Sigmoid colon (tissue), 7 donors: ENCODE results near the gene BNIP3. TPM values are rescaled to one million over a fixed set of nuclear protein-coding genes. Genes with fewer than 3 reads are reported as not detected.
A peak's percentile ranks its signal among the peaks of the same experiment; 100 is the strongest.
"Not testable (repeated sequence)": the region's sequence is repeated elsewhere in the genome, so short reads cannot be mapped to it uniquely, and the experiment has no call there.

Experiments used
- DNase-seq: peaks from one replicate; pipeline ENCODE4 v3.0.0-alpha.2; 2019
- H3K27ac ChIP-seq, 4 donors: fragments of 200-600 bp; sonication (generic); one replicate each; pipeline ENCODE4 v1.5.1; 2016 to 2019; ENCODE audit warnings: mild to moderate bottlenecking in 1 of 4
- H3K27me3 ChIP-seq, 3 donors: fragments of 200-600 bp; sonication (generic); one replicate each; pipeline ENCODE4 v1.5.1; 2019; ENCODE audit warnings: mild to moderate bottlenecking in 1 of 3
- H3K36me3 ChIP-seq, 4 donors: fragments of 200-600 bp; sonication (generic); one replicate each; pipeline ENCODE4 v1.5.1; 2016 to 2019
- H3K4me1 ChIP-seq, 4 donors: fragments of 200-600 bp; sonication (generic); one replicate each; pipeline ENCODE4 v1.5.1; 2017 to 2019
- H3K4me3 ChIP-seq, 4 donors: fragments of 200-600 bp; sonication (generic); one replicate each; pipeline ENCODE4 v1.5.1; 2017 to 2019; ENCODE audit warnings: mild to moderate bottlenecking in 2 of 4, moderate library complexity in 1 of 4
- H3K9me3 ChIP-seq, 4 donors: fragments of 200-600 bp in 3 of 4; sonication (generic) in 3 of 4; one replicate each; pipeline versions ENCODE4 v1.5.1 to v1.6.1; 2013 to 2019
- EP300 ChIP-seq, 4 donors: sonication (generic); formaldehyde crosslinking; IDR thresholded peaks; one replicate each; pipeline ENCODE4 v1.6.1; 2017; ENCODE audit warnings: antibody characterized with exemption in 4 of 4
- POLR2A ChIP-seq, 2 donors: fragments of 450-650 bp; IDR thresholded peaks; one replicate each; pipeline ENCODE4 v1.6.1; 2016; ENCODE audit warnings: antibody characterized with exemption in 2 of 2, mild to moderate bottlenecking in 2 of 2, moderate library complexity in 2 of 2
- POLR2AphosphoS5 ChIP-seq, 4 donors: sonication (generic); formaldehyde crosslinking; IDR thresholded peaks; one replicate each; pipeline ENCODE4 v1.6.1; 2017; ENCODE audit warnings: antibody characterized with exemption in 4 of 4
- WGBS, 2 donors: extraction: QIAGEN DNeasy Blood & Tissue Kit; methylation state at CpG; one replicate each; pipeline ENCODE4 v1.1.7; 2013; 5-methylcytosine and 5-hydroxymethylcytosine counted together
- intact Hi-C: fragments of 100-400 bp; cut with DNase I; formaldehyde crosslinking; loops from one replicate; pipeline ENCODE4 v1.15.1; 2023
- polyA plus RNA-seq, 3 donors: library from polyadenylated mRNA; stranded (reverse); fragments of 200-250 nt; gene quantifications; one replicate each; pipeline ENCODE4 v1.2.3, GENCODE V29; 2013
- total RNA-seq, 4 donors: library from RNA; depleted of rRNA; stranded (reverse); fragments of >200 nt; gene quantifications; one replicate each; pipeline ENCODE4 v1.1.0, GENCODE V29; 2016
- TF ChIP-seq, protein P1 (sequence below), 4 experiments: fragments of 450-650 bp in 3 of 4; fragments of 200-600 bp in 1 of 4; IDR thresholded peaks; one replicate each; pipeline ENCODE4 v1.5.1; 2016 to 2019; ENCODE audit warnings: antibody characterized with exemption in 4 of 4, mild to moderate bottlenecking in 3 of 4, moderate library complexity in 2 of 4
- donor health status: healthy with polysubstance abuse.
- donor health status: Bipolar disorder and iron deficiency.
- donor health status: healthy.

Gene BNIP3
- total and polyA plus RNA-seq, 7 donors: 3.9 to 125 (median 55.9) TPM

DNA sequence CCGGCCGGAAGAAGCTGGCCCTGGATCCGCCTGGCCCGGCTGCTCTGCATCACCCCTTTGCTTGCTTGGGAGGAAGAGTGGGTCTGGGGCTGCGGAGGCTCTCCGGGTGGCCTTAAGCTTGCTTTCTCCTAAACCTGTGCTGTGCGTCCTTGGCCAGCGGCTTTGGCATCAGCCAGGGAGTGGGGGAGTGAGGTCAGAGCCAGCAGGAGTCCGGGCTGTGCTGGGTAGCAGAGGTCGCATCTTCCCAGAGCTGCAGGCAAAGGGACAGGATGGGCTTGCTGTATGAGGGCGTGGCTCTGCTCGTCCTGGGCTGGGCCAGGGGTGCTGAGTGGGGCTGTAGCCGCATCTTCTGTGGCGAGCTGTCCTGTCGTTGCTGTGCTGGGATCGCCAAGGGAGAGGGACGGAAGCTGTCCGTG, 21.1 kb downstream of the BNIP3 start:
- Histone ChIP-seq H3K4me3 (no peak overlapping the region), H3K4me1 (no peaks in the 10 kb centered on the region), H3K27me3 (no peaks in the 10 kb centered on the region), H3K36me3 (peaks cover 0 to 43% (median 11%) of the 10 kb centered on the region in 4 donors), H3K9me3 (no peaks in the 10 kb centered on the region), H3K27ac (no peak overlapping the region)
- TF ChIP-seq POLR2AphosphoS5 (IDR thresholded peaks at IDR 0.05): no peak
- 94% methylated on average over 18 of the region's 18 CpGs for WGBS, 2 donors
- DNase-seq: peak; percentile 58
- intact Hi-C loops: no loop called here

GRCh38 chr10:131959841-131960240, 21.9 kb downstream of the BNIP3 start:
- no peaks in the 10 kb centered on the region for H3K4me1 ChIP-seq
- no peaks in the 10 kb centered on the region for H3K27me3 ChIP-seq
- H3K9me3 ChIP-seq: no peaks in the 10 kb centered on the region
- no peak overlapping the region for H3K27ac ChIP-seq
- no peak overlapping the region for H3K4me3 ChIP-seq
- TF ChIP-seq POLR2AphosphoS5 (IDR thresholded peaks at IDR 0.05): no peak
- TF ChIP-seq EP300 (IDR thresholded peaks at IDR 0.05): no peak
- TF ChIP-seq, protein P1, sequence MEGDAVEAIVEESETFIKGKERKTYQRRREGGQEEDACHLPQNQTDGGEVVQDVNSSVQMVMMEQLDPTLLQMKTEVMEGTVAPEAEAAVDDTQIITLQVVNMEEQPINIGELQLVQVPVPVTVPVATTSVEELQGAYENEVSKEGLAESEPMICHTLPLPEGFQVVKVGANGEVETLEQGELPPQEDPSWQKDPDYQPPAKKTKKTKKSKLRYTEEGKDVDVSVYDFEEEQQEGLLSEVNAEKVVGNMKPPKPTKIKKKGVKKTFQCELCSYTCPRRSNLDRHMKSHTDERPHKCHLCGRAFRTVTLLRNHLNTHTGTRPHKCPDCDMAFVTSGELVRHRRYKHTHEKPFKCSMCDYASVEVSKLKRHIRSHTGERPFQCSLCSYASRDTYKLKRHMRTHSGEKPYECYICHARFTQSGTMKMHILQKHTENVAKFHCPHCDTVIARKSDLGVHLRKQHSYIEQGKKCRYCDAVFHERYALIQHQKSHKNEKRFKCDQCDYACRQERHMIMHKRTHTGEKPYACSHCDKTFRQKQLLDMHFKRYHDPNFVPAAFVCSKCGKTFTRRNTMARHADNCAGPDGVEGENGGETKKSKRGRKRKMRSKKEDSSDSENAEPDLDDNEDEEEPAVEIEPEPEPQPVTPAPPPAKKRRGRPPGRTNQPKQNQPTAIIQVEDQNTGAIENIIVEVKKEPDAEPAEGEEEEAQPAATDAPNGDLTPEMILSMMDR (IDR thresholded peaks at IDR 0.05): no peak
- no peak for TF ChIP-seq POLR2A (IDR thresholded peaks at IDR 0.05)
- H3K36me3 ChIP-seq: peaks cover 0 to 46% (median 14%) of the 10 kb centered on the region in 4 donors
- intact Hi-C loops: no loop called here
- peak; percentile 49 for DNase-seq
- 91 to 94% methylated on average over 19 of the region's 19 CpGs for WGBS, 2 donors

DNA sequence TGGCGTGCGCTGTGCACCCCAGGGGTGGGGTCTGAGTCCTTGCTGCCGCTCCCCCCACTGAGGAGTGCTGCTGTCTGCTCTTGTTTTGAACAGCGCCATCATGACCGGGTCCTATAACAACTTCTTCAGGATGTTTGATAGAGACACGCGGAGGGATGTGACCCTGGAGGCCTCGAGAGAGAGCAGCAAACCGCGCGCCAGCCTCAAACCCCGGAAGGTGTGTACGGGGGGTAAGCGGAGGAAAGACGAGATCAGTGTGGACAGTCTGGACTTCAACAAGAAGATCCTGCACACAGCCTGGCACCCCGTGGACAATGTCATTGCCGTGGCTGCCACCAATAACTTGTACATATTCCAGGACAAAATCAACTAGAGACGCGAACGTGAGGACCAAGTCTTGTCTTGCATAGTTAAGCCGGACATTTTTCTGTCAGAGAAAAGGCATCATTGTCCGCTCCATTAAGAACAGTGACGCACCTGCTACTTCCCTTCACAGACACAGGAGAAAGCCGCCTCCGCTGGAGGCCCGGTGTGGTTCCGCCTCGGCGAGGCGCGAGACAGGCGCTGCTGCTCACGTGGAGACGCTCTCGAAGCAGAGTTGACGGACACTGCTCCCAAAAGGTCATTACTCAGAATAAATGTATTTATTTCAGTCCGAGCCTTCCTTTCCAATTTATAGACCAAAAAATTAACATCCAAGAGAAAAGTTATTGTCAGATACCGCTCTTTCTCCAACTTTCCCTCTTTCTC, 26.0 kb downstream of the BNIP3 start:
- Histone ChIP-seq H3K9me3 (no peaks in the 10 kb centered on the region), H3K4me1 (no peaks in the 10 kb centered on the region), H3K27me3 (no peaks in the 10 kb centered on the region), H3K36me3 (peaks cover 6 to 68% (median 20%) of the 10 kb centered on the region in 4 donors), H3K4me3 (no peak overlapping the region), H3K27ac (no peak overlapping the region)
- whole genome bisulfite sequencing, 2 donors: 96 to 98% methylated on average over 38 of the region's 38 CpGs
- peak; percentile 51 for DNase-seq
- intact Hi-C loops: no loop called here
- TF ChIP-seq EP300 (IDR thresholded peaks at IDR 0.05) (no peak), POLR2AphosphoS5 (IDR thresholded peaks at IDR 0.05) (no peak), POLR2A (IDR thresholded peaks at IDR 0.05) (no peak)
- TF ChIP-seq, protein P1 (IDR thresholded peaks at IDR 0.05): no peak

DNA sequence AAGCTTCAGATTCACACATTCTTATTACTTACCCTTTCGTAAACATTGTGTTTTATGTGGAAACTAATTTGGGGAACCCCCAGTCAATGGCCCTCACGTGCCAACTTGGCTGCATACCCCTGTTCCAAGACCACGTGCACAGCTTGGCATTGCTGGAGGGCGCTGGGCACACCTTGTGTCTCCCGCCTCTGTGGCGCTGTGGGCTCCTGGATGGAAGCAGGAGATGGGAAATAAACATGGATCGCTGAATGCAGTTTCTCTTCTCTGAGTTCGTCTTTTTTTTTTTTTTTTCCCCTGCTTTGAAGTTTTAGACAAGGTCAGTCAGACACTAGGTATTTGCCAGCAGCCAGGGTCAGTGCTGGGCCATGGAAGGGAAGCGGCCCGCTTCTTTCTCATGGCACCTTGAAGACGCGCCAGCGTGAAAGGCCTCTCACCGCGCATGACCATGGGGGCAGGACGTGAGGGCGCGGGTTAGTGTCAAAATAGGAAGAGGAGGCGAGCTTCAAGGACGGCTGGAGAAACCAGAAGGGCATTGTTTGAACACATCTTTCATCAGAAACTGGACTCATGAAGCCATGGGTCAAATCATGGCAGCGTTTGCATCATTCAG, 27.3 kb downstream of the BNIP3 start:
- Histone ChIP-seq H3K4me1 (no peaks in the 10 kb centered on the region), H3K36me3 (peaks cover 8 to 73% (median 24%) of the 10 kb centered on the region in 4 donors), H3K27ac (no peak overlapping the region), H3K4me3 (no peak overlapping the region), H3K27me3 (no peaks in the 10 kb centered on the region), H3K9me3 (no peaks in the 10 kb centered on the region)
- intact Hi-C loops: no loop called here
- WGBS, 2 donors: 94 to 96% methylated on average over 21 of the region's 21 CpGs
- peak; percentile 56 for DNase-seq
- TF ChIP-seq, protein P1 (IDR thresholded peaks at IDR 0.05): no peak
- TF ChIP-seq EP300 (IDR thresholded peaks at IDR 0.05) (no peak), POLR2AphosphoS5 (IDR thresholded peaks at IDR 0.05) (no peak), POLR2A (IDR thresholded peaks at IDR 0.05) (no peak)

DNA sequence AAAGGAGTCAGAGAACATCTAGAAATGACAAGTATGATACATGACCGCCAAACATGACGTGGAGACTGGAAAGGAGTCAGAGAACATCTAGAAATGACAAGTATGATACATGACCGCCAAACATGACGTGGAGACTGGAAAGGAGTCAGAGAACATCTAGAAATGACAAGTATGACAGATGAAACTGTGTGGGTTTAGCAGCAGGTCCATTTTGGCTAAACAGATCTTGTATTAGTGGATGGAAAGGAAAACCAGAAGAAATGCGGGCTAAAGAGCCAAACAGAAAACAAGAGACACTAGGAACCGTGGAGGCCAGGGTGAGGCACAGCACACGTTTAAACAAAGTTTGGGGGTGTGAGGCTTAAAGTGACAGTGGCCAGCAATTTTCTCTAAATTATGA, 31.8 kb downstream of the BNIP3 start:
- peaks cover 30 to 79% (median 41%) of the 10 kb centered on the region in 4 donors for H3K36me3 ChIP-seq
- H3K27ac ChIP-seq, intact Hi-C loops, H3K9me3 ChIP-seq, H3K4me3 ChIP-seq, H3K27me3 ChIP-seq, H3K4me1 ChIP-seq, DNase-seq: not testable (repeated sequence)
- WGBS, 2 donors: 81 to 90% methylated on average over 5 of the region's 7 CpGs
